GM18505 (cell line): Measurements from ENCODE around the gene FARP1.

Experiments
- ATAC-seq: cut with Tn5 transposase; IDR thresholded peaks from one replicate; pipeline ENCODE4 v1.9.1; 2021; ENCODE audit not compliant: unreplicated experiment
- POLR2A ChIP-seq: IDR thresholded peaks from 4 replicates; pipeline ENCODE4 v1.6.1; 2011; ENCODE audit warnings: borderline replicate concordance; ENCODE audit not compliant: insufficient read depth, insufficient read length; ENCODE audit errors: extremely low read depth

Gene FARP1

DNA sequence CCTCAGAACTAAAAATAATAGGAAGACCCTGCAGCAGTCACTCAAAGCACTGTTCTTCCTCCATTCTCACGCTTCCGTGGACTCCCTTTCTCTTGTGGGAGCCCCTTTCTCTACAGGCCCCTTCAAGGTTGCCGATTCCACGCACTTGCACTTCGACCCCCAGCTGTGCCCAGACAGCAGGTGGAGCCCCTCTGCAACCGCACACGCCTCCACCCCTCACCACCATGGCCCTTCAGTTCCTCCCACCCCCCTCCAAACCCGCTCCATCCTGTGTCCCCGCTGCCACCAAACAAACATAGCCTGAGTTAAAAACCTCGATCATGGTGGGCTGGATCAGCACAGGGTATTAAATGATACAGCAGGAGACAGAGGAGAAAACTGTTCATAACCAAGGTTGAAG lies 331.4 kb downstream of the FARP1 start:
- TF ChIP-seq POLR2A: no peak
- no peak for ATAC-seq

DNA sequence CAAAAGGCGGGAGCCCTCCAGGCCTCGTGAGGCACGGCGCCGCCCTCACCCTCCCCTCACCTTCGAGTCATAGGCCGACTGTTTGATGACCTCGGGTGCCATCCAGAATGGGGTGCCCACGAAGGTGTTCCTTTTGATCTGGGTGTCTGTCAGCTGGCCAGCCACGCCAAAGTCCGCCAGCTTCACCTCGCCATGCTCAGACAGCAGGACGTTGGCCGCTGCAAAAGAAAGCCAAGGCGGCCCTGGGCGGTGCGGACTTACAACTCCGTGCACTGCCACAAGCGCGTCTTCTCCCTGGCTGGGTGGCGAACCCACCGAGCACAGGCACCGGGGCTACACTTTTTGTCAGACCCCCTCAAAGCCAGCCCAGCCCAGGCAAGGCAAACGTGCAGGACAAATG lies 331.9 kb downstream of the FARP1 start:
- no peak for ATAC-seq
- TF ChIP-seq POLR2A: no peak

DNA sequence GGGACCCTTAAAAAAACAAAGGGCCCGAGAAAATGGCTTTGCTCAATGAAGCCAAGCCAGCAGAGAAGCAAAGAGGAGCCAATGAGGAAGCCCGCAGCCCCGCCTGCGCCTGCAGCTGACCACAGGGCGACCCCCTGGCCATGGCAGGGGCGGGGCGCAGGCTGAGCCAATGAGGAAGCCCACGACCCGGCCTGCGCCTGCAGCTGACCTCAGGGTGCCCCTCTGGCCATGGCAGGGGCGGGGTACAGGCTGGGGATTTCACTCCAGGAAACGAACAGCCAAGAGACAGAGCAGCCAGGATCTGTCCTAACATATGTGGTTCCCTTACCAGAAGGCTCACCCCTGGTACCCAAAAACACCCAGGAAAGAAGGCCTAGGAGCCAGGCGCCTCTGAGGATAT lies 332.6 kb downstream of the FARP1 start:
- no peak for ATAC-seq
- TF ChIP-seq POLR2A: no peak

DNA sequence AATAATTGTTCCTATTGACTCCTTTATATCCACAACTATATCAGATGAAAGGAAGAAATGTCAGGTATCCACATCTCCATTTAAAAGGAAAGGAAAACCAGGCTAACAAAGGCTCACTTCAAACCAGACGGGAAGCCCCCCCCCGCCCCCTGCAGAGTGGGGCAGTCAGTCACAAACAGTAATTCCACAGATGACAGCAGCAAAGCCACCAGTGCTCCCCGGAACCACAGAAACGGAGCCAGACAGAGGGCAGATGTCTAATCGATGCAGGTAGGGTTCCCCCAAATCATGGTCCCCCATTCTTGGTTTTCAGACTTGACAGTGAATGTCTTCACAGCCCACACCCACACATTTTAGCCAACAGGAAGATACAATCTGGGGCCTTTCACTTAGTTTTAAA lies 333.2 kb downstream of the FARP1 start:
- peak; percentile 32 for ATAC-seq
- no peak for TF ChIP-seq POLR2A

DNA sequence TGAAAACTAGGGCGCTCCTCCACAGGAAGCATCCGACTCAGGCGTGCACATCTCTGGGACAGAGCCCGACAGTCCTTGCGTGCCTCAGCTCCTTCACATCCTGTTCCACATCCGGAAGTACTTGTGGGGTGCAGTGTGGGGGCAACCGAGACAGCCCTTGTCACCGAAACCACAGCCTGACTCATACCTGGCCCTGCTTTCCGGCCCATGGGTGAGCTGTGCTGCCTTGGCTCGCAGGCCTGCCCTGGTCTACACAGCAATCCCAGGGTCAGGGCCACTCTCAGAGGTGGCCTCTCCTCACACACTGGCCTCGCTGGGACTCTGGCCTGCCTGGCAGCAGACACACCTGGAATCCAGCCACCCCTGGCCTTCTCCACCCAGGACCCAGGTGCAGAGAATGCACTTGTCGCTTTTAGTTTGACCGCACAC lies 333.7 kb downstream of the FARP1 start:
- ATAC-seq: peak; percentile 95
- TF ChIP-seq POLR2A: peak; percentile 56

DNA sequence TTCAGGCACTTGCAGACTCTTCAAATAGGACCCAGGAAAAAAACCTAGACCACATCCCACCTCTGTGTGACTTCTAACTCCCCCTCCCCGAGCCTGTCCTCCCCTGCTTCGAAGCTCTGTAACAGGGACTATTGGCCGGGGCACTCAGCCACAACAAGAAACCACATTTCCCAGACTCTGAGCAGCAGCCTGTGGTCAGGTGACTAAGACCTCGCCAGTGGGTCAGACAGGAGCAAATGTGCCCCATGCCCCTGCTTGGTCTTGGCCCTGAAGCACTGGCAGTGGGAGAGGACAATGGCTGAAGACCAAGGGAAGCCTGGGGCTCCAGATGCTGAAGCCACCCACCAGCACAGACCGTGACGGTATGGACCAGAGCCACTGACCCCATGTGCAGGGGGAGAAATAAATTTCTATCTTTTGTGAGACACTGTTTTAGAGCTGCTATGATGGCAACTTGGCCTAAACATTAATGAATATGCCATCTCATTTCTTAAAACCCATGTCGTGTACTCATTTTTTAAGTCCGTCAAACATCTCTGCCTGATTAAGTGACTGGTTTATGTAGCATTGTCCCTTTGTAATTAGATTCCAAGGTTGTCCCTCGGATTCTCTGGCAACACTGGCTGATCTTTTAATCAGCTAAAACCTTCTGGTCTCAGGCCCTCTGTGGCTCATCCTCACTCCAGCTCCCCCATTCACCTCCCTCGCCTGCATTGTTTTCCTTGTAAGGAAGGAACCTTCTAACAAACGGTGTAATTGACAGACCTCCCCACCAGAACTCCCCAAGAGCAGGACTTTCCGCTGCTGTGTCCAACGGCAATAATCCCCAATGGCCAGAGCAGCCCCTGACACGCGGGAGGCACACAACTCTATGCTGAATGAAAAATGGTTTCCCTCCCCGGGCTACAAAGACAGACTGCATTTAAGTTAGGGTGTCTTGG lies 335.6 kb downstream of the FARP1 start:
- no peak for TF ChIP-seq POLR2A
- peak; percentile 41 for ATAC-seq

DNA sequence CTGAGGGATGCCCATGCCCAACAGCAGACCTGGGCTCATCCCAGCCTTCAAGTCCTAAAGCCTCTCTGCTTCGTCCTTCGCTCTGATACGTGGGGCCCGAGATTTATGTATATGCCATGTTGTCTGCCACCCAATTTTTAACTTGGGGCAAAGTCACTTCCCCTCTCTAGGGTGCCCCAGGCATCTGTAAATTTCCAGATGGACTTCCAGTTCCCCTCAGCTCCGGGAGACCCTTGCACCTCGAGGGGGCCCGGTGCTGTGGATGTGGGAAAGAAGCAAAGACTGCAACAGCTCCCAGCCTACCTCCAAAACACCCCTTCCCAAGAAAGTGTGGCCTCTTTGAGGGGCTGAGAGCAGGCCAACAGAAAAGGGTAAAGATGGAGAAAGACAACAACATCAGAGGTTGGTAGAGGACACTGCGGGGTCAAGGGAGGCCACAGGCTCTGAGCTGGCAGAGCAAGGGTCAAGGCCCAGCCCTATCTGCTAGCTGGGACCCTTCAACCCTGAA lies 336.7 kb downstream of the FARP1 start:
- ATAC-seq: no peak
- no peak for TF ChIP-seq POLR2A

DNA sequence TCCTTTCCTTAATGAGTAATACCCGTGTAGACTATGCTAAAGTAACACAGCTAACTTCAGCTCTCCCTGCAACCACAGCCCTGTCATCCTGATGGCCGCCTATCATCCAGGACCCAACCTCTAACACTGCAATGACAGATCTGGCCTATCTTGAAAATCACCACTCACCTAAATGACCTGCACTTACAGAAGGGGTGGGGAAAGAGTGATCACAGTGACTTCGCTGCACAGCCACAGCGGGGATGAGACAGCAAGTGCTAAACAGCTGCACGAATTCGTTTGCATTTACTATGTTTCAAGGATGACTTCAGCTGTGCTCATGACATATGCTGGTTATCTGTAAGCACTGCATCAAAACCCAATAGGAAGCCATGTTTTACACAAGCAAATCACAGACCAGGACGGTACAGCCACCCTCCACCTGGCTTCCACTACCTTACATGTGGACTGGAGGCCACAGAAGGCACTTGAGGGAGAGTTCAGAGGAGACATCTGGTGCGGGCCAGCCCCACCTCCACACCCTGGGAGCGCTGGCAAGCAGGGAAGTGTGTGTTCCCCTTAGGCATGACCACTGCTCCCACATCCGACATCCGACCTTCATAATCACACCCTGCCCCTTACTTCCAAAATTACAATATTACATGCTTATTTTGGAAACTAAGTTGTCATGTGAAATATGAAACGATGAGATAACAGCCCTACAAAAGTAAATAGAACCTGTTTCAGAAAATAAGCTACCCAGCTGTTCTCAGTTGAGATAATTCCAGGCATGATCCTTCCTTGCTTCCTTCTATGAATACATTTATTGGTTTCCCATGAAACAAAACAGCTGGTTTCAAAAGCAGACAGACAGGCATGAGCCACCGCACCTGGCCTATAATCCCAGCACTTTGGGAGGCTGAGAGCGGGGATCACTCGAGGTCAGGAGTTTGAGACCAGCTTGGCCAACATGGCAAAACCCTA lies 338.3 kb downstream of the FARP1 start:
- no peak for ATAC-seq
- no peak for TF ChIP-seq POLR2A

DNA sequence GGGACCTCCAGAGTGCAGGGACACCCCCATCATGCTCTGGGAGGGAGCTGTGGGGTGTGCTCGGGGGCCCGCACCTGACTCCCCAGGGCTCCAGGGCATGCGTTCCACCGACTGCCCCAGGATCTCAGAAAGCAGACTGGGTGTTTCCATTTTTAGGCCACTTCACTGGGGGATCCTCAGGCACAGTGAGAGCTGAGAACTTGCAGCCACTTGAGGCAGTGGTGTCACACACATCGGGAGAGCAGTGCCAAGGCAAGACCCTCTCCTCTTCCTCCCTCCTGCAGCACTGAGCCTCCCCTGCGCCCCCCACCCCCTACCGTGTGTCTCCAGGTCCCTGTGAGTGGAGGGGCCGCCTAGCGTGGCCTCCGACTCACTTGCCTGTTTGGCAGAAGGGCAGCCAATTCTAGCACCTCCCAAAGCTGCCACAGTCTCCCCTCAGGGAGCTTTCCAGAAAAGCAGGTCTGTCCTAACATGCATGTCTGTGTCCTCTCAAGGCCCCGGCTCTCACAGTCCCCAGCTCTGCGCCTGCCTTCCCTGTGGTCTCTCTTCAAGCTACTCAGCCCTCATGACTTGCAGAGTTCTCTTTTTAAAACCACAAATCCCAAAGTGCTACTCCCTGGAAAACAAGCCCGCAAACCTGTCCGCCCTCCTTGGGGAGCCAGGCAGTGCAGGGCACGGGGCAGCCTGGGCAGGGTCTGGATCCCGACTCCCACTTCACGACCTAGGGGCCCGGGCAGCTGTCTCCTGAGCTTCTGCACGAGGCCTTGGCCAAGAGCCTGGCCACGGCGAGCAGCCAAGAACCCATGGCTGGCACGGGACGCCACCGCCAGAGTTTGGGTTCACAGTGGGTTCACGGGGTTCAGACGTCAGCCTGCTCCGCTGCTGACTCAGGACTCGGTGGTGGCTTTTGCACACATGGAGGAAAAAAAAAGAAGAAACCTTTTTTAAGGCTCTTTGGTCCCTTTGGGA lies 339.9 kb downstream of the FARP1 start:
- no peak for TF ChIP-seq POLR2A
- no peak for ATAC-seq

DNA sequence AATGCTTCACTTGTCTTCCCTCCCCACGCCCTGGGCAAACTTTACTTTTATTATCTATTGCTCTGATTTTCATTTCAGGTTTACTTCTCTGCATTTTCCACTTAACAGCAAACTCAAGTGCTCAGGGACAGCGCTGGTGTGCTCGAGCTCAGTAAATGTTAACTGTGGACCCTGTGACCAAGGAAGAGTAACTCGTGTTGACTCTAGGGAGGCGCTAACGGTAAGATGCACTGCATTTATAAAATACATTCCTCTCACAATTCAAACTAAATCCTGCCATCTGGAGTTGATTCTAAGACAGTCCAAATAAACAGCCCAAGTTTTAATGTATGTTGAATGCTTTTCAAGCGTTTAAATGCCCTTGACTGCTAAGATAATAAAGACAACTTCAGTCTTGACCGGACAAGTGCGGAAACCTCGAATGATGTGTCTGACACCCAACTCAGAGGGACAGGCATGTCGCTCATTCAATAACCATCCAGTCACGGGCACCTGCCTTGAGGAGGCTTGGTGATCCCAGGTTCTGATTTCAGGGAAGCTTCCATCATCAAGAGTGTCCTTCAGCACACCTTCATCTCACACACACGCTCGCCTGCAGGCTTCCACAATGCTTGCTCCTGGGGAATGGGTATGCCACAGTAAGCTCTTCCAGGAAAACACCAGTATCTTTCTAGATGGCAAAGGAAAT lies 340.9 kb downstream of the FARP1 start:
- no peak for ATAC-seq
- no peak for TF ChIP-seq POLR2A

DNA sequence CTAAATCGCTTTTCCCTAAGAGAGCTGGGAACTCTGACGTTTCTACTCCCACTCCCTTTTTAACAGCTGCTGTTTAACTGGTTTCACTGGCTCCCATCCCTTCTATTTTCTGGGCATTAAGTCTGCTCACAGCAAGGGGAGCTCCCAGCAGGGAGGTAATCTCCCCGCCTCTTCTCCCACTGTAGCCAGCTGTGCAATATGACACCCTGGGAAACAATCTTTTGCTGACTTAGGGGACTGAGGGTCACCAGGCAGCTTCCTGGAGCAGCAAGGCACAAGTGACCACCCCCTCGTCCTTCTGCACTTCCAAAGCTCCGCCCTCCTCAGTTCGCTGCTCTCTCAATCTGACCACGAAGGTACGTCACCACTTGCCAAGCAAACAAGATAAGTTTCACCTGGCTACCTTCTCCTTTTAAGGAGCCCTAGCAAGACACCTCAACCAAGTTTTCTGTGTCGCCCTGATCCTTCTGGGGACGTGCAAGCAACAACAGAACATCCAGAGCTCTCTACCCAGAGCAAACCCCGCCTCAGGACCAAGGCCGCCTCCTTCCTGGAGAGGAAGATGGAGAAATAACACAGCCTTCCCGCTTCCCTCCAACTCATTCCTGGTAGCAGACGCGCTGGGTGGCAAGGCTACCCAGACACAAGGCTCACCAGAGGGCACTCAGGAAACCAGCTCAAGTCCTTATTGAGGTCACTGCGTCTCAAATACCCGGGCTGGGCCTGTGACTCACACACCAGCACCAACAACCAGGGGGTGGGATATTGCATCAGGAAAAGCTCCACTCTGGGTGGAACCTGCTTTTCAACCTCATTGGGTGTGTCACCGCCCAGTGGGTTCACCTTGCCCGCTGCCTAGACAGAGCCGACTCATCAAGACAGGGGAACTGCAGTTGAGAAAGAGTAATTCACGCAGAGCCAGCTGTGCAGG lies 341.7 kb downstream of the FARP1 start:
- no peak for TF ChIP-seq POLR2A
- ATAC-seq: no peak
